Fibroblast of the aortic adventitia (primary cell): Measurements from ENCODE around the gene ELOVL4. TPM values are rescaled to one million over a fixed set of nuclear protein-coding genes. Genes with fewer than 3 reads are reported as not detected.

Experiments used
- DNase-seq: peaks from one replicate; pipeline ENCODE4 v3.0.0-alpha.2; 2010; ENCODE audit warnings: low read depth
- H3K4me3 ChIP-seq: 2 replicates; pipeline ENCODE4 v1.5.1; 2011; ENCODE audit warnings: low read depth, mild to moderate bottlenecking, control low read depth, low read length, moderate library complexity
- total RNA-seq: library from RNA; depleted of rRNA; stranded (reverse); fragments of >200 nt; gene quantifications from 2 replicates; pipeline ENCODE4 v1.2.3, GENCODE V29; 2012; ENCODE audit warnings: low replicate concordance
- TF ChIP-seq, protein P1 (sequence below): IDR thresholded peaks from 2 replicates; pipeline ENCODE4 v1.5.1; 2011; ENCODE audit warnings: mild to moderate bottlenecking, low read length, control low read depth, inconsistent platforms; ENCODE audit not compliant: insufficient read depth

The ELOVL4 gene
- total RNA-seq, 1 donor, result 6.4 TPM

DNA sequence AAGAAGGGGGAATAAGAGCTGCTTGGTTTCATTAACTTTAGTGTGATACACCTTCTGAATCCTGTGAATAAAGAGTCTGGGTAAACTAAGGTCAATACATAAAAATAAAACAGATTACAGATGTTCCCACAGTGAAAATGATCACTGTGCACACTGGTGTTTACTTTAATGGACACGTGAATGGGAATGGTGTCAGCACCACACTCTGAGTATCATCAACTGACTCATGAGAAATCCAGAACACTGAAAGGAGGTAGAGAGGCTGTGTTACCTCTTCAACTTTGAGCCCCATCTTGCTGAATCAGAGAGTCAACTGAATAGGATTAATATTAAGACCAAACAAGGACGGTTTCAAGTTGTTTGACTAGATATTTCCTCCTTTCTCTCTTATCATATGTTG is 75.0 kb downstream of the ELOVL4 start:
- DNase-seq, result no peak
- no peak overlapping the region for H3K4me3 ChIP-seq
- TF ChIP-seq, protein P1, sequence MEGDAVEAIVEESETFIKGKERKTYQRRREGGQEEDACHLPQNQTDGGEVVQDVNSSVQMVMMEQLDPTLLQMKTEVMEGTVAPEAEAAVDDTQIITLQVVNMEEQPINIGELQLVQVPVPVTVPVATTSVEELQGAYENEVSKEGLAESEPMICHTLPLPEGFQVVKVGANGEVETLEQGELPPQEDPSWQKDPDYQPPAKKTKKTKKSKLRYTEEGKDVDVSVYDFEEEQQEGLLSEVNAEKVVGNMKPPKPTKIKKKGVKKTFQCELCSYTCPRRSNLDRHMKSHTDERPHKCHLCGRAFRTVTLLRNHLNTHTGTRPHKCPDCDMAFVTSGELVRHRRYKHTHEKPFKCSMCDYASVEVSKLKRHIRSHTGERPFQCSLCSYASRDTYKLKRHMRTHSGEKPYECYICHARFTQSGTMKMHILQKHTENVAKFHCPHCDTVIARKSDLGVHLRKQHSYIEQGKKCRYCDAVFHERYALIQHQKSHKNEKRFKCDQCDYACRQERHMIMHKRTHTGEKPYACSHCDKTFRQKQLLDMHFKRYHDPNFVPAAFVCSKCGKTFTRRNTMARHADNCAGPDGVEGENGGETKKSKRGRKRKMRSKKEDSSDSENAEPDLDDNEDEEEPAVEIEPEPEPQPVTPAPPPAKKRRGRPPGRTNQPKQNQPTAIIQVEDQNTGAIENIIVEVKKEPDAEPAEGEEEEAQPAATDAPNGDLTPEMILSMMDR, result no peak

DNA sequence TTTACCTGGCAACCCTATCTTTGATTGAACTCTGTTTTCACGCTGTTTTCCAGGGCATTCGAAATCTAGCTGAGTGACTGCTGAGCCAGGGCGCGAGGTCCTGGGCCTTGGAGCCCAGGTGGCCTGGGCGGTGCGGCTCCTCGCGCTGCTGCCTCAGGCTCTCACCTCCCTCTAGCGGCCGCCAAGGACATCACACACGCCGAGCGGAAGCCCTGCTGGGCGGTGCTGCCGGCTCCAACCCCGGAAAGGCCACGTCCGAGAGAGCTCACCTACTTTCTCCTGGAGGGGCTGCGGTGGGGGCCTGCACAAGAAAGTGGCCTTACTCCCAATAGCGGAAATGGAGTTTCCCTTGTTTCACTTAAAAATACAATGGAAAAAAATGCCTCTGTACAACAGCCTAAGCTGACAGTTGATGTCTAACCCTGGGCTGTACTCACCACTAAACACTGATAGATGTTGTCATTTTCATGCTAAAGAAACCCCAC is 77.7 kb downstream of the ELOVL4 start:
- TF ChIP-seq, protein P1, result peak; percentile 97
- H3K4me3 ChIP-seq, result peak overlapping the region; percentile 45
- peak; percentile 62 for DNase-seq

DNA sequence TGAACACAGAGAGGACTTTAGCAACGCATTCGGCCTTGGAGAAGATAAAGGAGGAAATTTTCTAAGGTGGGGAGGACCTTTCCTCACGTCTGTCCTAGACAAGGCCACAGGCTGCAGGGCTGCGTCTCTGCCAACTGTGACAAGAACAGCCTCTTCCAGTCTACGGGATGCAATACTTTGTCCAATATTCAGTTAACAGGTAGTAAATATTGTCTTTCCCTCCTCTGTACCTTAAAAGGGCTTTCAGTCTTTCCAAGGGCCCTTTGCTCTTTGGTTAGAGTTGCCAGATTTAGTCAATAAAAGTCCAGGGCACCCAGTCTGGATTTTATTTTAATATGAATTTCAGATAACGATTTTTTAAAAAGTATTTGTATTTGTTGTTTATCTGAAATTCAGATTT is 78.2 kb downstream of the ELOVL4 start:
- TF ChIP-seq, protein P1, result no peak
- H3K4me3 ChIP-seq, result no peak overlapping the region
- DNase-seq, result no peak

DNA sequence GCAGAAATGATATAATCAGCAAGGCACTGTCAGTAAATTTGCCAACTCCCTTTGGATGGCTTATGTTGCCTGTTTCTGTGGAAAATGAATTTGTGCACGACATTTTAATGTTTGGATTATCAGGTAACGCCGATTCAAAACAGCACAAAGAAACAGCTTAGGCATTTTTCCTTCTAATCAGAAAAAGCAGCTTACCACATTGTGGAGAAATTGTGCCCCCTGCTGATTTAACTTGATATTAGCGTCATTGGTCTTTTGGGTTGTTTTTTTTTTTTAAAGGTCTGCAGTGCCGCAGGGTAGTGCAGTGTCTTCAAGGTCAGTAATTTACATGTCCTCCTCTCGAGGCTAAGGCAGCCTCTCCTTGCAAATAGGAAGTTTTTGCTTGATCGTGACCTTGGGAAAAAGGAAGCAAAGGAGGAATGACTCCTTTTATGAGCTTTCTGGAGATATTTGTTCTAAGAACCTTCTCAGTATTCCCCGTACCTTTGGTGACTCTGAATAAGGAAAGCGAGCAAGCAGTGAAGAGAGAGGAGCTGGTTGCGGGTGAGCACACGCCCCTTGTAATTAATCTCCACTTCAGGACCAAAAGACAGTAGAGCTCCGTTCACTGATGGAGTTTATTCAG is 79.1 kb downstream of the ELOVL4 start:
- peak overlapping the region; percentile 2 for H3K4me3 ChIP-seq
- TF ChIP-seq, protein P1, result peak; percentile 69
- DNase-seq, result peak; percentile 81

Other genes with a start within 250 kb of the ELOVL4 start
- gene TTK, start 57.1 kb upstream of the ELOVL4 start, total RNA-seq, result 0.90 and 35.9 TPM in 2 replicates
- 18.4 and 20.3 TPM in 2 replicates for gene BCKDHB, start 159.1 kb upstream of the ELOVL4 start, total RNA-seq